CD4-positive, alpha-beta T cell (primary cell): ENCODE results near the gene HPS1. TPM values are rescaled to one million over a fixed set of nuclear protein-coding genes. Genes with fewer than 3 reads are reported as not detected.

Experiments
- ATAC-seq: fragments of 200-7000 bp; cut with Tn5 transposase; one replicate; pipeline ENCODE4 v1.10.0; 2022; ENCODE audit warnings: mild to moderate bottlenecking; ENCODE audit not compliant: poor library complexity
- CTCF ChIA-PET: fragments of 350-600 bp; sonication (Branson Sonifier 250); formaldehyde crosslinking; loops from one replicate; lab custom pipeline; 2021; ENCODE audit warnings: antibody characterized with exemption, inconsistent platforms; lab: Charles Lee
- POLR2A ChIA-PET: fragments of 350-600 bp; sonication (Branson Sonifier 250); formaldehyde crosslinking; loops from one replicate; lab custom pipeline; 2021; ENCODE audit warnings: antibody characterized with exemption, inconsistent platforms; lab: Charles Lee
- DNase-seq, 14 experiments: peaks; one replicate each; pipeline ENCODE4 v3.0.0-alpha.2; 2013 to 2020; ENCODE audit warnings: mixed read lengths in 2 of 14
- H3K27ac ChIP-seq, 2 donors: one replicate each; pipeline versions ENCODE4 v1.5.1 to v1.7.0; 2013; ENCODE audit warnings: low read length in 2 of 2, low read depth in 1 of 2, mild to moderate bottlenecking in 1 of 2
- H3K27me3 ChIP-seq, 2 experiments: 1 replicate in 1 of 2; 2 replicates in 1 of 2; pipeline versions ENCODE4 v1.6.1 to v1.7.0; 2013; ENCODE audit warnings: low read length in 2 of 2, control low read depth in 1 of 2, mild to moderate bottlenecking in 1 of 2, moderate library complexity in 1 of 2; ENCODE audit not compliant: insufficient read depth in 2 of 2, control insufficient read depth in 1 of 2
- H3K36me3 ChIP-seq: one replicate; pipeline ENCODE4 v1.6.1; 2013; ENCODE audit warnings: low read length, control low read depth; ENCODE audit not compliant: insufficient read depth
- H3K4me1 ChIP-seq: one replicate; pipeline ENCODE4 v1.6.1; 2013; ENCODE audit warnings: low read length, control low read depth; ENCODE audit not compliant: insufficient read depth
- H3K4me3 ChIP-seq: one replicate; pipeline ENCODE4 v1.5.1; 2013; ENCODE audit warnings: mild to moderate bottlenecking, low read length, moderate library complexity
- H3K9me3 ChIP-seq, 2 experiments: 1 replicate in 1 of 2; 2 replicates in 1 of 2; pipeline versions ENCODE4 v1.6.1 to v1.7.0; 2013; ENCODE audit warnings: low read length in 2 of 2, mild to moderate bottlenecking in 2 of 2, control low read depth in 1 of 2, moderate library complexity in 1 of 2; ENCODE audit not compliant: control insufficient read depth in 1 of 2, insufficient read depth in 1 of 2
- H3K27ac Mint-ChIP-seq: one replicate; pipeline ENCODE4 v1.8.0; 2020; ENCODE audit warnings: mixed read lengths
- H3K27me3 Mint-ChIP-seq: one replicate; pipeline ENCODE4 v1.8.0; 2021; ENCODE audit warnings: mixed read lengths
- H3K36me3 Mint-ChIP-seq: one replicate; pipeline ENCODE4 v1.8.0; 2021; ENCODE audit warnings: low read depth, mixed read lengths
- H3K4me1 Mint-ChIP-seq: one replicate; pipeline ENCODE4 v1.8.0; 2021; ENCODE audit warnings: low read depth, mixed read lengths
- H3K4me3 Mint-ChIP-seq: one replicate; pipeline ENCODE4 v1.8.0; 2020; ENCODE audit warnings: mild to moderate bottlenecking, mixed read lengths
- H3K9me3 Mint-ChIP-seq: one replicate; pipeline ENCODE4 v1.8.0; 2020; ENCODE audit warnings: mixed read lengths
- intact Hi-C, 2 experiments: fragments of 100-400 bp; cut with DNase I in 1 of 2; cut with micrococcal nuclease in 1 of 2; formaldehyde crosslinking; loops; one replicate each; pipeline versions ENCODE4 v1.15.1 to v1.9.0; 2023 to 2025; cut with DNase I, micrococcal nuclease
- total RNA-seq, 174 experiments: library from RNA in 2 of 174; stranded (reverse) in 2 of 174; gene quantifications; one replicate each; pipeline ENCODE4 v1.2.3 and lab custom pipeline; 2021 to 2026
- TF ChIP-seq, protein P1 (sequence below): fragments of 200-600 bp; IDR thresholded peaks from one replicate; pipeline ENCODE4 v1.8.0; 2022; ENCODE audit warnings: antibody characterized with exemption, mild to moderate bottlenecking

The HPS1 gene
- total RNA-seq, 2 experiments from 2014 or later, result 49.8 to 50.5 TPM

DNA sequence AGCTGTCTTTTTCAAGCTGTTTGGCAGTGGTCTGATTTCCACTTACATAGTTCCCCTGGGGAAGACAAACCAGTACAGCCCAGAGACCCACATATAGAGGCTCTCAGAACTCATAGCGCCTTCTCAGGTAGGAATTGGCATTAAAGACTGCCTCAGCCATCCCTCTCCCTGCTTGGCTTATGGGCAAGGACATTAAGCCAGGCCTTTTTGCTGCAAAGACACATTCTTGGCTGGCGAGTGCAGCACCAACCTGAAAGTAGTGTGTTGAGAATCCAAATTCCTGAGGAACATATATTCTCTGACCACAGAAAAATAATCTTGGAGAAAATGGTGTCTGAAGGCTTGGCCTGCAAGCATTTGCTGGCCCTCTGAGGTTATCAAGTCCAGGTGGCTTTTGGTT, 39.2 kb upstream of the HPS1 start:
- POLR2A ChIA-PET, result no interaction called here
- intact Hi-C loops, result no loop called here
- Mint-ChIP-seq H3K36me3 (no peaks in the 10 kb centered on the region), H3K27me3 (peaks cover 29% of the 10 kb centered on the region), H3K27ac (no peak overlapping the region), H3K4me3 (no peak overlapping the region), H3K4me1 (no peaks in the 10 kb centered on the region), H3K9me3 (no peaks in the 10 kb centered on the region)
- peaks cover 3% of the 10 kb centered on the region for H3K4me1 ChIP-seq
- ATAC-seq, result no peak
- TF ChIP-seq, protein P1, sequence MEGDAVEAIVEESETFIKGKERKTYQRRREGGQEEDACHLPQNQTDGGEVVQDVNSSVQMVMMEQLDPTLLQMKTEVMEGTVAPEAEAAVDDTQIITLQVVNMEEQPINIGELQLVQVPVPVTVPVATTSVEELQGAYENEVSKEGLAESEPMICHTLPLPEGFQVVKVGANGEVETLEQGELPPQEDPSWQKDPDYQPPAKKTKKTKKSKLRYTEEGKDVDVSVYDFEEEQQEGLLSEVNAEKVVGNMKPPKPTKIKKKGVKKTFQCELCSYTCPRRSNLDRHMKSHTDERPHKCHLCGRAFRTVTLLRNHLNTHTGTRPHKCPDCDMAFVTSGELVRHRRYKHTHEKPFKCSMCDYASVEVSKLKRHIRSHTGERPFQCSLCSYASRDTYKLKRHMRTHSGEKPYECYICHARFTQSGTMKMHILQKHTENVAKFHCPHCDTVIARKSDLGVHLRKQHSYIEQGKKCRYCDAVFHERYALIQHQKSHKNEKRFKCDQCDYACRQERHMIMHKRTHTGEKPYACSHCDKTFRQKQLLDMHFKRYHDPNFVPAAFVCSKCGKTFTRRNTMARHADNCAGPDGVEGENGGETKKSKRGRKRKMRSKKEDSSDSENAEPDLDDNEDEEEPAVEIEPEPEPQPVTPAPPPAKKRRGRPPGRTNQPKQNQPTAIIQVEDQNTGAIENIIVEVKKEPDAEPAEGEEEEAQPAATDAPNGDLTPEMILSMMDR, result no peak
- peaks cover 0 to 2% of the 10 kb centered on the region in 2 experiments for H3K27me3 ChIP-seq
- no peak overlapping the region for H3K4me3 ChIP-seq
- CTCF ChIA-PET, result no interaction called here
- no peaks in the 10 kb centered on the region for H3K36me3 ChIP-seq
- DNase-seq, result no peak
- no peaks in the 10 kb centered on the region for H3K9me3 ChIP-seq
- H3K27ac ChIP-seq, result no peak overlapping the region

DNA sequence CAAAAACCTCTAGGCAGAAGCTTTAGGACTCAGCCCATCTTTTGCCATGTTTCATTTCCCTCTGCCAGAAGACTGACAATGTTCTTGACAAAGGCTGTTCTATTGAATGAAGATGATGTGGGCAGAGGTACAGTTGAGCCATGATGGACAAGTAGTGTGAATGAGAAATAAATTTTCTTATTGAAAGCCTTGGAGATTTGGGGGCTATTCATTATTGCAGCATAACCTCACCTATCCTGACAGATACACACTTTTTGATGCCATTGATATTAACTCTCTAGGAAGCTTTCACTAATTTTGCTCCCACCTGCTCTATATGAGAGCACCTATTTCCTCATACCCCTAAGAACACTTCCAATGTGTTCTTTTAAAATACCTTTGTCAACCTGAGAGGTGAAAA, 36.9 kb upstream of the HPS1 start:
- no peaks in the 10 kb centered on the region for H3K36me3 ChIP-seq
- no peaks in the 10 kb centered on the region for H3K9me3 ChIP-seq
- no peak for DNase-seq
- H3K27me3 ChIP-seq, result peaks cover 0 to 2% of the 10 kb centered on the region in 2 experiments
- TF ChIP-seq, protein P1, result no peak
- H3K4me1 Mint-ChIP-seq, result no peaks in the 10 kb centered on the region
- ChIA-PET CTCF (no interaction called here), POLR2A (no interaction called here)
- peaks cover 22% of the 10 kb centered on the region for H3K27me3 Mint-ChIP-seq
- H3K4me1 ChIP-seq, result peaks cover 3% of the 10 kb centered on the region
- no peak for ATAC-seq
- no peak overlapping the region for H3K4me3 Mint-ChIP-seq
- intact Hi-C loops, result no loop called here
- H3K27ac Mint-ChIP-seq, result no peak overlapping the region
- no peaks in the 10 kb centered on the region for H3K9me3 Mint-ChIP-seq
- H3K36me3 Mint-ChIP-seq, result no peaks in the 10 kb centered on the region
- H3K4me3 ChIP-seq, result no peak overlapping the region
- H3K27ac ChIP-seq, result no peak overlapping the region

DNA sequence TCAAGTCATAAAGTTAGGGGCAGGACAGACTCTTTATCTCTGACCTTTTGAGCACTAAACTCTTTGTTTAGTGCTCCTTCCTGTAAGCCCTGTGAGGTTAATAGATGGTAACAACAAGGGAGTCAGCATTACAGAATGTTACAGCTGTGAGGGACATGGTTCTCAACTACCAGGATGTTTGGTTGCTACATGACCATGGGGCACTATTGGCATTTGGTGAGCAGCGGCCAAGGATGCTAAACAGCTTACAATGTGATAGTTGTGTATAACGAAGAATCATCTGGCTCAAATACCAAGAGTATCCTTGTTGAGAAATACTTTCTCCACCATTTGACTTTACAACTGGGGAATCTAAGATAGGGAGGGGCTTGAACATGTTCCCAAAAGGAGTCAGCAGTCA, 35.4 kb upstream of the HPS1 start:
- no peaks in the 10 kb centered on the region for H3K36me3 Mint-ChIP-seq
- ATAC-seq (no peak), DNase-seq (no peak)
- no peak overlapping the region for H3K4me3 Mint-ChIP-seq
- H3K4me3 ChIP-seq, result no peak overlapping the region
- no peaks in the 10 kb centered on the region for H3K9me3 Mint-ChIP-seq
- H3K27me3 ChIP-seq, result peaks cover 0 to 2% of the 10 kb centered on the region in 2 experiments
- no peaks in the 10 kb centered on the region for H3K36me3 ChIP-seq
- intact Hi-C loops, result no loop called here
- peaks cover 24% of the 10 kb centered on the region for H3K27me3 Mint-ChIP-seq
- H3K27ac Mint-ChIP-seq, result no peak overlapping the region
- H3K27ac ChIP-seq, result no peak overlapping the region
- no peaks in the 10 kb centered on the region for H3K9me3 ChIP-seq
- ChIA-PET CTCF (no interaction called here), POLR2A (no interaction called here)
- no peaks in the 10 kb centered on the region for H3K4me1 Mint-ChIP-seq
- H3K4me1 ChIP-seq, result peaks cover 3% of the 10 kb centered on the region
- TF ChIP-seq, protein P1, result no peak
